GM18873 (cell line): ENCODE measurements around the gene BAZ1A.

Experiments used
- ATAC-seq: cut with Tn5 transposase; IDR thresholded peaks from one replicate; pipeline ENCODE4 v1.9.1; 2021; ENCODE audit warnings: mild to moderate bottlenecking, moderate library complexity, moderate number of reproducible peaks; ENCODE audit not compliant: unreplicated experiment, low FRiP score

Gene BAZ1A, protein sequence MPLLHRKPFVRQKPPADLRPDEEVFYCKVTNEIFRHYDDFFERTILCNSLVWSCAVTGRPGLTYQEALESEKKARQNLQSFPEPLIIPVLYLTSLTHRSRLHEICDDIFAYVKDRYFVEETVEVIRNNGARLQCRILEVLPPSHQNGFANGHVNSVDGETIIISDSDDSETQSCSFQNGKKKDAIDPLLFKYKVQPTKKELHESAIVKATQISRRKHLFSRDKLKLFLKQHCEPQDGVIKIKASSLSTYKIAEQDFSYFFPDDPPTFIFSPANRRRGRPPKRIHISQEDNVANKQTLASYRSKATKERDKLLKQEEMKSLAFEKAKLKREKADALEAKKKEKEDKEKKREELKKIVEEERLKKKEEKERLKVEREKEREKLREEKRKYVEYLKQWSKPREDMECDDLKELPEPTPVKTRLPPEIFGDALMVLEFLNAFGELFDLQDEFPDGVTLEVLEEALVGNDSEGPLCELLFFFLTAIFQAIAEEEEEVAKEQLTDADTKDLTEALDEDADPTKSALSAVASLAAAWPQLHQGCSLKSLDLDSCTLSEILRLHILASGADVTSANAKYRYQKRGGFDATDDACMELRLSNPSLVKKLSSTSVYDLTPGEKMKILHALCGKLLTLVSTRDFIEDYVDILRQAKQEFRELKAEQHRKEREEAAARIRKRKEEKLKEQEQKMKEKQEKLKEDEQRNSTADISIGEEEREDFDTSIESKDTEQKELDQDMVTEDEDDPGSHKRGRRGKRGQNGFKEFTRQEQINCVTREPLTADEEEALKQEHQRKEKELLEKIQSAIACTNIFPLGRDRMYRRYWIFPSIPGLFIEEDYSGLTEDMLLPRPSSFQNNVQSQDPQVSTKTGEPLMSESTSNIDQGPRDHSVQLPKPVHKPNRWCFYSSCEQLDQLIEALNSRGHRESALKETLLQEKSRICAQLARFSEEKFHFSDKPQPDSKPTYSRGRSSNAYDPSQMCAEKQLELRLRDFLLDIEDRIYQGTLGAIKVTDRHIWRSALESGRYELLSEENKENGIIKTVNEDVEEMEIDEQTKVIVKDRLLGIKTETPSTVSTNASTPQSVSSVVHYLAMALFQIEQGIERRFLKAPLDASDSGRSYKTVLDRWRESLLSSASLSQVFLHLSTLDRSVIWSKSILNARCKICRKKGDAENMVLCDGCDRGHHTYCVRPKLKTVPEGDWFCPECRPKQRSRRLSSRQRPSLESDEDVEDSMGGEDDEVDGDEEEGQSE (N-terminal part only)

GRCh38 chr14:34875031-34875922 is at the start of gene BAZ1A:
TSS of gene BAZ1A (minus strand) at chr14:34875360. CDS start at chr14:34874604, 756 bp downstream.
- ATAC-seq = peak; percentile 38

- ATAC-seq = no peak
Observed at GRCh38 chr14:34920339-34920738, 45.2 kb upstream of the BAZ1A start.

DNA sequence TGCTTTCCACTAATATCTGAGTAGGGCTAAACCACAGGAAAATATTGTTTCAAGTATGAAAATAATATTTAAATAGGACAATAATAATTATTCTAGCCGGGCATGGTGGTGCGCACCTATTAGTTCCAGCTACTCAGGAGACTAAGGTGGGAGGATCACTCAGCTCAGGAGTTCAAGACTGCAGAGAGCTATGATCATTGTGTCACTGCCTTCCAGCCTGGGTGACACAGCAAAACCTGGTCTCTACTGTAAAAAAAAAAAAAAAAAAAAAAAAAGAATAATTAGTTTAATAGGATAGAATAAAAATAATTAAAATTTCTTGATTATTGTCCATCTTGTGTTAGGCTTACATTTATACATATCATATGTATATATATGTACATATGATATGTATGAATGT is 38.5 kb upstream of the BAZ1A start:
- no peak for ATAC-seq

DNA sequence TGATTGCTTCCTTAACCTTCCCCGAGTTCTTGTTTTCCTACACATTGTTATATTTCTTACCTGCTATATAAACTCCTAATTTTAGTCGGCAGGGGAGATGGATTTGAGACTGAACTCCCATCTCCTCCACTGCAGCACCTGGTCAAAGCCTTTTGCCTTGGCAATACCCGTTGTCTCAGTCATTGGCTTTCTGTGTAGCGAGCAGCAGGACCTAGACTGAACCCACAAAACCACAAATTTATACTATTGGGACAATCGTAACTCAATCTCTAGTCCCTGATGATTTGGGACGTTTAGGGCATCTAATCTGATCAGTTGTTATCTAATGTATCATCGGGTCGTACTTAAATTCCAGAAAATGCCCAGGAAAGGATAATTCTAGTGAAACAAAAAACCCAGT is 37.8 kb upstream of the BAZ1A start:
- no peak for ATAC-seq

DNA sequence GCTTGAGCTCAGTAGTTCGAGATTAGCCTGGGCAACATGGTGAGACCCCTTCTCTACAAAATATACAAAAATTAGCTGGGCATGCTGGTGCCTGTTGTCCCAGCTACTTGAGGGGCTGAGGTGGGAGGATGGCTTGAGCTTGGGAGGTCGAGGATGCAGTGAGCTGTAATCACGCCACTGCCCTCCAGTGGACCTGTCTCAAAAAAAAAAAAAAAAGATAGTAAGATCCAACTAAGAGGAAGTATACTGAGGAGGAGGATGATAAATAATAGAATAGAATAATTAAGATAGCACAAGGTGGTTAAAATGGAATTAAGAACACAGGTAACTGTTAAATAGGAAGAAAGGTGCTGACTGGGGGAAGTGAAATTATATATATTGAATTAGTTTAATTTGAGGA is 37.0 kb upstream of the BAZ1A start:
- no peak for ATAC-seq

GRCh38 chr14:34911209-34912150 is 36.3 kb upstream of the BAZ1A start:
- ATAC-seq = no peak

GRCh38 chr14:34906287-34906686 is 31.1 kb upstream of the BAZ1A start:
- ATAC-seq = no peak

GRCh38 chr14:34895277-34895676 is 20.1 kb upstream of the BAZ1A start:
- ATAC-seq = no peak

DNA sequence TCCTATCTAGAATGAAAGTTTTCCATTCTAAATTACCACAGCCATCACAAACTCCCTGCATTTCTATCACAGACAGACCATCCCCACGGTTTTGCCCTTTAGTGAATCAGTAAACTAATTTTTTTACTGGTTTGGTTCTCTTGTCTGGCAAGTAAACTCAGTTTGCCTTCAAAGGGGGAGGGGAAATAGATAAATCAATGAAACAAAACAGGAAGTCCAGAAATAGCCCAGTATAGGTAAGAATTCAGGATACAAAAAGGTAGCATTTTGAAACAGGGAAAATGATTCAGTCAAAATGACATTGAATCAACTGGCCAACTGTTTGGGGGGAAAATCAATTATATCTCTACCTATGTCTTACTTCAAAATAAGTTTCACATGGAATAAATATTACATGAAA is 15.8 kb upstream of the BAZ1A start:
- no peak for ATAC-seq

DNA sequence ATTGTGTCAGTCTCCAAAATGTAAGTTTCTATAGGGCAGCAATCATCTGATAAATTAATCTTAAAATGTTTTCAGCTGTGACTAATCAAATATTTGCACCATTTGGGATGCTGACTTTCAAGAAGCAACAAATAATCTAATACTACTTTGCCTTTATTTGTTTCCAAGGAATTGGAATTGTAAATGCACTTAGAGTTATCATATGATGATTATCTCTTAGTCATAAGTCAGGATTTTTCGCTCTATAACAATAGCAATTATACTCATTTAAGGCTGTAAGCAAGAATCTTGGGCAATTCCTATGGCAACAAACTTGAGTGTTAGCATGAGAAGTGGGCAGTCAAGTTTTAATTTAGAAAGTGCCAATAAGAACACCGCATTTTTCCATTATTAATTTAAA is 13.0 kb upstream of the BAZ1A start:
- no peak for ATAC-seq

GRCh38 chr14:34883954-34884353 is 8.8 kb upstream of the BAZ1A start:
- ATAC-seq = no peak

DNA sequence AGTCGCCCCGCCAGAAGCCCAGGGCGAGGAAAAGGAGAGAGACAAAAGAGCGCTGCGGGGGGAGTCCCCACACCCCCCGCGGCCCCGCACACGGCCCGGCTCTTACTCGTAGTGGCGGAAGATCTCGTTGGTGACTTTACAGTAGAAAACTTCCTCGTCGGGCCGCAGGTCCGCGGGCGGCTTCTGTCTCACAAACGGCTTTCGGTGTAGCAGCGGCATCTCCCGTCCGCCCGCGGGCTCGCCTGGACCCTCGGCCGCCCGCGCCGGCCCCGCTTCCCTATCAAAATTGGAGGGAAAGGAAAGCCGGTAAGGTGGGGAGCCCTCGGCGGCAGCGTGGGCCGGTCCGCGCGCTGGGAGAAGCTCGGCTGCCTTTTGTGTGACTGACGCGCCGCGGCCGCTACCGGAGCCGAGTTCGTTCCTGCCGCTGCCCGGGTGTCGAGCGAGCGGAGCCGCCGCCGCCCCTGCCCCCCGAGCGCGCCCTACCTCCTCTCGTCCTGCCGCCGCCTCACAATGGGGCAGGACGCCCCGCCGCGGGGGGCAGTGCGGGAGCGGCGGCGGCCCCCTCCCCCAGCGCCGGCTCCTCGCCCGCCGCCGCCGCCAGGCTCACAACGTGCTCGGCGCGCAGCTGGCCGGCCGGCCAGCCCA is 652 bp downstream of the BAZ1A start:
- ATAC-seq = peak; percentile 18

DNA sequence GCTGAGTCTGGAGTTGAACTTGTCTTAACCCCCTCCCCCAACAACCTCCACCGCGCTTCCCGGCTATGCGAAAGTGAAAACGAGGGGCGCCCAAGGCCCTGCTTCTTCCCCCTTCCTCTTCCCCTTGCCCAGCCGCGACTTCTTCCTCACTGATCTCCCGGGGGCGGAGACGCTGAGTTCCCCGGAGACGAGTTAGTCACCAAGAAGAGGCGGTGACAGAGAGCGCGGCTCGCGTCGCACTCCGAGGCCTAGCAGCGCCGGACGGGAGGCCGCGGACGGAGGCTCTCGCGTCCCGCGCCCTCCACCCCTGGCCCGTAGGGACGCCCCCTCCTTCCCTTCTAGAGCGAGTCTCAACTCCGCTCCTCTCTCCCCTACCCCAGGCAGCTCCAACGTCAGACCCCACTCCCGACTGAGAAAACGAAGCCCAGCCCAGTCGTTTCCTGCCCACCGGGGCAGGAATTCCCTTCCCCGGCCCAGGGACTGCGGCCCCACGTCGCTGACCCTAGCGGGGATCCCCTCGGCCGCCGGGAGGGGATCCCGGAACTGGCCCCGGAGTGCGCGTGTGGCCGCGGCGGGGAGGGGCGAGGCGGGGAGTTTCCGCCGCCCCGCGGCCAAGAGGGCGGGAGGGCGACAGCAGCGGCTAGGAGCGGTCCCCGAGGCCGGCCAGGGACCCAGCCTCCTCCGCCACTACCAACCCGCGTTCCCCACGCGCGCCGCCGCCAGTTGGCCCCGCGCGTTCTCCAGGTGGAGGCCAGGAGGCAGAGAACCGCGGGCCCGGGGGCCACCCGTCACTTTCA is 1.4 kb downstream of the BAZ1A start:
- peak; percentile 42 for ATAC-seq

DNA sequence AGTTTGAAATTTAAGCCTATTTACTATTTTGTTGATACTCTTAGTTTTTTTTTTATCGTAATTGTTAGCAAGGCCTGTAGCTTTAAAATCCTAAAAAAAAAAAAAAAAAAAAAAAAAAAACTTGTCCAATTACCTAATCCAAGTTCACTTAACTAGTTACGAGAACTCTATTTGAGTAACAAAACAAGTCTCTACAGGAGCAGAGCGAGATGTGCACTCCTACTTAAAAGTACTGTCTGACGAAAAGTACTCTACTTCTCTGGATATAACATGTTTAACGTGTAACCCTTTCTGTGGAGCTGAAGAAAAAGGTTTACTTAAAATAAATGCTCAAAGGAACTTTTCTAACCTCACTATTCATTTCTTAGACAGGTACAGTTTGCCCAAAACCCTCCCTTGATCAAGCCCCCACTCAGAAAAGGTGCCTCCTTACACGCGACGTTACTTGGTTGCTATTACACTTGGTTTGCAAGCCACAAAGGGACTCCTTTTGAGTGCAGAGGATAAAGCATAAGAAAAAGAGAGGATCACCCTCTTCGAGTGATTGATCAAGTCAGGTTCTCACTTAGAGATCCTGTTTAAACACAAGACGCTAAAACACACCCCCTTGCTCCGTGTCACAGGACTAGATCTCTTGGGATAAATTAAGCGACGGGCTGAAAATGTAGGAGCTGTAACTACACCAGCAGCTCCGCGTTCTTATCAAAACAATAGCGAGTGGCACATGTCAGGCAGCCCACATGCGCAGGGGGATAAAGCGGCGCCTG is 2.2 kb downstream of the BAZ1A start:
- ATAC-seq = peak; percentile 10

DNA sequence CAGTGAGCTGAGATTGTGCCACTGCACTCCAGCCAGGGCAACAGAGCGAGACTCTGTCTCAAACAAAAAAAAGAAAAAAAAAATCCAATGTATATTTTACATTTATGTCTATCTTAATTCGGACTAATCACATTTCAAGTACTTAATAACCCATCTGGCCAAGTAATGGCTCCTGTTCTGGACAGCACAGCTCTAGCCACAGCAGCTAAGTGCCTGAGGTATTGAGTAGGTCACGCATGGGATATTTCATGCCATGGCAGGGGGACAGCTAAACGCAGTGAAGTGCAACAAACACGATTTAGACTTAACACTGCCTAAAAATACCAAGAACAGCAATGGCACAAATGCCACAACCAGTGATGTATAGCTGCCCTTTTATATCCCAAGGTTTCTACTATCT is 8.0 kb downstream of the BAZ1A start:
- no peak for ATAC-seq

- ATAC-seq = no peak
Observed at GRCh38 chr14:34865889-34866574, 9.1 kb downstream of the BAZ1A start.
